IMR-90 (cell line): Measurements from ENCODE around the gene TRAF3IP1. TPM values are rescaled to one million over a fixed set of nuclear protein-coding genes. Genes with fewer than 3 reads are reported as not detected.
A peak's percentile ranks its signal among the peaks of the same experiment; 100 is the strongest.

Experiments used
- ATAC-seq: fragments of 200-7000 bp; cut with Tn5 transposase; 2 replicates; pipeline ENCODE4 v1.9.1; 2020; ENCODE audit warnings: low read depth, mild to moderate bottlenecking, moderate library complexity
- BruUV-seq: library from RNA; stranded (reverse); fragments of 400-500 nt; replicated peaks from 2 replicates; lab custom pipeline; 2021; lab: Mats Ljungman, UMichigan
- CTCF ChIA-PET: fragments of 300-600 bp; formaldehyde crosslinking; extraction: SDS; loops from one replicate; lab custom pipeline; 2021; ENCODE audit warnings: antibody characterized with exemption; lab: Yijun Ruan, JAX
- POLR2A ChIA-PET: fragments of 300-600 bp; sonication (Branson Sonifier 250); formaldehyde crosslinking; loops from one replicate; lab custom pipeline; 2022; ENCODE audit warnings: antibody characterized with exemption; ENCODE audit not compliant: unreplicated experiment; lab: Charles Lee
- DNase-seq: peaks from one replicate; pipeline ENCODE4 v3.0.0; 2013
- H2AFZ ChIP-seq: replicated peaks from 2 replicates; pipeline ENCODE3; 2013; ENCODE audit warnings: low read length, mild to moderate bottlenecking; ENCODE audit not compliant: poor library complexity
- H2AK5ac ChIP-seq: 2 replicates; pipeline ENCODE4 v1.6.1; 2013; ENCODE audit warnings: low read depth, low read length, inconsistent platforms
- H2AK9ac ChIP-seq: replicated peaks from 2 replicates; pipeline ENCODE3; 2013; ENCODE audit warnings: mild to moderate bottlenecking, low read depth, low read length, moderate library complexity; ENCODE audit not compliant: poor library complexity
- H2BK120ac ChIP-seq: 2 replicates; pipeline ENCODE4 v1.6.1; 2013; ENCODE audit warnings: low read depth, low read length, inconsistent platforms
- H2BK15ac ChIP-seq: 3 replicates; pipeline ENCODE4 v1.6.1; 2013; ENCODE audit warnings: low read depth, low read length, inconsistent platforms
- H2BK20ac ChIP-seq: 2 replicates; pipeline ENCODE4 v1.6.1; 2013; ENCODE audit warnings: low read depth, mild to moderate bottlenecking, inconsistent platforms, low read length, moderate library complexity
- H2BK5ac ChIP-seq: 2 replicates; pipeline ENCODE4 v1.6.1; 2013; ENCODE audit warnings: mild to moderate bottlenecking, low read depth, low read length, inconsistent platforms; ENCODE audit not compliant: poor library complexity, severe bottlenecking
- H3K14ac ChIP-seq: replicated peaks from 2 replicates; pipeline ENCODE4 v1.6.1; 2013; ENCODE audit warnings: low read depth, low read length, inconsistent platforms
- H3K18ac ChIP-seq: 2 replicates; pipeline ENCODE4 v1.6.1; 2013; ENCODE audit warnings: low read depth, low read length, control low read depth
- H3K23ac ChIP-seq: 2 replicates; pipeline ENCODE4 v1.6.1; 2013; ENCODE audit warnings: low read depth, low read length, inconsistent platforms
- H3K27ac ChIP-seq: 2 replicates; pipeline ENCODE4 v1.5.1; 2013; ENCODE audit warnings: mild to moderate bottlenecking, control low read depth, low read length; ENCODE audit not compliant: insufficient read depth
- H3K27me3 ChIP-seq: 2 replicates; pipeline ENCODE4 v1.6.1; 2013; ENCODE audit warnings: low read length; ENCODE audit not compliant: control insufficient read depth, insufficient read depth
- H3K36me3 ChIP-seq: 2 replicates; pipeline ENCODE4 v1.6.1; 2013; ENCODE audit warnings: low read length, mixed read lengths; ENCODE audit not compliant: control insufficient read depth, insufficient read depth
- H3K4ac ChIP-seq: 2 replicates; pipeline ENCODE4 v1.6.1; 2013; ENCODE audit warnings: low read depth, low read length, inconsistent platforms
- H3K4me1 ChIP-seq: 2 replicates; pipeline ENCODE4 v1.6.1; 2013; ENCODE audit warnings: low read length, mixed read lengths; ENCODE audit not compliant: control insufficient read depth, insufficient read depth
- H3K4me2 ChIP-seq: 2 replicates; pipeline ENCODE4 v1.6.1; 2013; ENCODE audit warnings: low read depth, mild to moderate bottlenecking, control low read depth, low read length, moderate library complexity
- H3K4me3 ChIP-seq: 2 replicates; pipeline ENCODE4 v1.5.1; 2013; ENCODE audit warnings: low read depth, mild to moderate bottlenecking, control low read depth, low read length, moderate library complexity; ENCODE audit not compliant: insufficient read depth
- H3K56ac ChIP-seq: 2 replicates; pipeline ENCODE4 v1.6.1; 2013; ENCODE audit warnings: low read length, inconsistent platforms; ENCODE audit not compliant: insufficient read depth; ENCODE audit errors: extremely low read depth
- H3K79me1 ChIP-seq, 2 experiments: 2 replicates each; pipeline ENCODE4 v1.6.1; 2013; ENCODE audit warnings: low read length in 2 of 2, inconsistent platforms in 1 of 2, low read depth in 1 of 2
- H3K9ac ChIP-seq: 2 replicates; pipeline ENCODE4 v1.6.1; 2013; ENCODE audit warnings: low read depth, low read length, control low read depth
- H3K9me1 ChIP-seq: 2 replicates; pipeline ENCODE4 v1.6.1; 2013; ENCODE audit warnings: low read length, inconsistent platforms; ENCODE audit not compliant: insufficient read depth
- H3K9me3 ChIP-seq: 2 replicates; pipeline ENCODE4 v1.6.1; 2013; ENCODE audit warnings: low read length; ENCODE audit not compliant: control insufficient read depth, insufficient read depth
- H4K20me1 ChIP-seq: 2 replicates; pipeline ENCODE4 v1.6.1; 2013; ENCODE audit warnings: low read length, inconsistent platforms; ENCODE audit not compliant: insufficient read depth
- H4K5ac ChIP-seq: 2 replicates; pipeline ENCODE4 v1.6.1; 2013; ENCODE audit warnings: mild to moderate bottlenecking, low read depth, low read length, control low read depth
- H4K8ac ChIP-seq, 2 experiments: 2 replicates each; pipeline ENCODE4 v1.6.1; 2013; ENCODE audit warnings: low read depth in 2 of 2, low read length in 2 of 2, control low read depth in 1 of 2, inconsistent platforms in 1 of 2
- H4K91ac ChIP-seq: 2 replicates; pipeline ENCODE4 v1.6.1; 2013; ENCODE audit warnings: low read depth, low read length, inconsistent platforms; ENCODE audit not compliant: insufficient read depth
- CEBPB ChIP-seq: IDR thresholded peaks from 2 replicates; pipeline ENCODE4 v1.6.1; 2012; ENCODE audit warnings: low read depth, low read length, improper control_type of control experiment
- WGBS, 2 experiments: methylation state at CpG; one replicate each; pipeline versions ENCODE4 v1.1.5 to v1.1.7; 2013; ENCODE audit warnings: missing lambda C conversion rate in 2 of 2; ENCODE audit not compliant: insufficient read length in 1 of 2; ENCODE audit errors: extremely low coverage in 2 of 2; 5-methylcytosine and 5-hydroxymethylcytosine counted together
- dilution Hi-C: fragments of 300-500 bp; cut with HindIII; formaldehyde crosslinking; loops from one replicate; pipeline ENCODE4 v1.14.3; 2018; ENCODE audit warnings: low sequenced_read_pairs; ENCODE audit not compliant: unreplicated experiment
- in situ Hi-C: fragments of 300-500 bp; cut with MboI; formaldehyde crosslinking; loops from 3 replicates; pipeline ENCODE4 v1.14.3; 2019; ENCODE audit warnings: low sequenced_read_pairs, inconsistent platforms, mixed read lengths
- intact Hi-C: fragments of 100-400 bp; cut with micrococcal nuclease; formaldehyde crosslinking; loops from 2 replicates; pipeline ENCODE4 v1.10.0; 2022
- polyA plus RNA-seq, 3 experiments: library from polyadenylated mRNA; depleted of rRNA; stranded (reverse); fragments of >200 nt; gene quantifications; 2 replicates each; pipeline ENCODE4 v1.2.3, GENCODE V29; 2012; ENCODE audit warnings: low replicate concordance in 1 of 3
- total RNA-seq: library from RNA; depleted of rRNA; stranded (reverse); fragments of >200 nt; gene quantifications from 2 replicates; pipeline ENCODE4 v1.2.3, GENCODE V29; 2012
- TF ChIP-seq, protein P1 (sequence below): fragments of 150-350 bp; IDR thresholded peaks from 2 replicates; pipeline ENCODE4 v1.6.1; 2016; ENCODE audit warnings: low read depth, mild to moderate bottlenecking, low read length, moderate library complexity, borderline replicate concordance

The TRAF3IP1 gene
- total and polyA plus RNA-seq, 2 of the 4 experiments (the other 2 are of a cell fraction), result 5.9 to 8.3 TPM

DNA sequence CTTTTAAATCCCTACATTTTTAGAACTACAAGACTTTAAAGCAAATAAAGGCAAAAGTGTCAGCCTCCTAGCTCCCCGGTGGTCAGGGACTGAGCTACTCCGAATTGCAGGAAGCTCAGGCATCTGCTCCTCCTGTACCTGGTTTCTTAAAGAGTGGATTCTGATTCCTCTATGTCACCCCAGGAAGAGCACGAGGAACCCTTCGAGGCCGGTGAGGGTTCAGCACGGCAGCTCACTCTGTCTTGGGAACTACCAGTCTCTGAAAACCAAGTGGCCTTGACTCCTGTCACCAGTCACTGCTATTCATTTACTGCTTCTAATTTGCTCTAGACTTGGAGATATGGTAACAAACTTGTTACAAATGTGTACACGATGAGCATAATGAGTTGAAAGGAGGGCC lies 34.2 kb upstream of the TRAF3IP1 start:
- Histone ChIP-seq H2BK20ac (peak overlapping the region; percentile 23; the same call in 1 of the 2 replicates), H2BK15ac (peak overlapping the region; percentile 23; the same call in 2 of the 3 replicates), H3K36me3 (no peaks in the 10 kb centered on the region), H2BK120ac (peak overlapping the region; percentile 77), H3K18ac (no peak overlapping the region; the same call in 1 of the 2 replicates), H4K20me1 (no peaks in the 10 kb centered on the region; the same call in 1 of the 2 replicates), H3K27me3 (no peaks in the 10 kb centered on the region), H3K14ac (0 out of 2 replicates have a peak overlapping the region, but pooled peaks have one; percentile 15), H3K9ac (no peak overlapping the region), H3K4ac (peak overlapping the region; percentile 87), H4K5ac (no peak overlapping the region; the same call in 1 of the 2 replicates), H3K4me1 (peaks cover 23% of the 10 kb centered on the region), H3K4me2 (no peak overlapping the region; the same call in 1 of the 2 replicates), H2AFZ (peak overlapping the region; percentile 10), H3K9me3 (no peaks in the 10 kb centered on the region), H2AK9ac (peak overlapping the region; percentile 25), H4K8ac (peak overlapping the region in 1 of 2 experiments; percentile 55; a peak in 2 of 4 replicates), H4K91ac (peak overlapping the region; percentile 62), H2AK5ac (peak overlapping the region; percentile 50), H2BK5ac (no peak overlapping the region), H3K4me3 (no peak overlapping the region), H3K56ac (peak overlapping the region; percentile 13; the same call in 1 of the 2 replicates), H3K9me1 (peaks cover 14% of the 10 kb centered on the region), H3K23ac (peak overlapping the region; percentile 53), H3K79me1 (peaks cover 20 to 58% of the 10 kb centered on the region in 2 experiments), H3K27ac (peak overlapping the region; percentile 30; the same call in 1 of the 2 replicates)
- no peak for TF ChIP-seq CEBPB
- TF ChIP-seq, protein P1, sequence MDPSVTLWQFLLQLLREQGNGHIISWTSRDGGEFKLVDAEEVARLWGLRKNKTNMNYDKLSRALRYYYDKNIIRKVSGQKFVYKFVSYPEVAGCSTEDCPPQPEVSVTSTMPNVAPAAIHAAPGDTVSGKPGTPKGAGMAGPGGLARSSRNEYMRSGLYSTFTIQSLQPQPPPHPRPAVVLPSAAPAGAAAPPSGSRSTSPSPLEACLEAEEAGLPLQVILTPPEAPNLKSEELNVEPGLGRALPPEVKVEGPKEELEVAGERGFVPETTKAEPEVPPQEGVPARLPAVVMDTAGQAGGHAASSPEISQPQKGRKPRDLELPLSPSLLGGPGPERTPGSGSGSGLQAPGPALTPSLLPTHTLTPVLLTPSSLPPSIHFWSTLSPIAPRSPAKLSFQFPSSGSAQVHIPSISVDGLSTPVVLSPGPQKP, result no peak
- DNase-seq (no peak), ATAC-seq (no peak)
- intact Hi-C loops, result loop anchor here (5.0 to 10.0 kb wide), 2 partner anchors 146 to 611 kb away; no protein-coding TSS in a partner anchor
- ChIA-PET CTCF (no interaction called here), POLR2A (no interaction called here)
- dilution Hi-C loops, result no loop called here
- WGBS, 2 experiments, result 20% methylated on average over 1 of the region's 7 CpGs; no CpG with 5 or more reads in 1 of the 2 experiments
- in situ Hi-C loops, result no loop called here
- BruUV-seq, result no TSS peak
